GM18507 (cell line): ENCODE data around the gene EXD3.

Experiments used
- DNase-seq: peaks from one replicate; pipeline ENCODE4 v3.0.0; 2011; ENCODE audit warnings: low read depth; ENCODE audit not compliant: insufficient read length; ENCODE audit errors: extremely low spot score
- FAIRE-seq: peaks from 2 replicates; lab custom pipeline; 2011; peaks lifted over from hg19 to GRCh38; lab: Jason Lieb, UNC

EXD3 gene

GRCh38 chr9:137293482-137294090 is 129.4 kb downstream of the EXD3 start:
- FAIRE-seq (no peak), DNase-seq (no peak)

- DNase-seq (no peak), FAIRE-seq (no peak)
Observed at GRCh38 chr9:137293094-137293481, 129.9 kb downstream of the EXD3 start.

GRCh38 chr9:137286975-137287383 is 136.0 kb downstream of the EXD3 start:
- peak; percentile 41 for FAIRE-seq
- DNase-seq = no peak

- no peak for DNase-seq
- no peak for FAIRE-seq
Observed at GRCh38 chr9:137281345-137282116, 141.4 kb downstream of the EXD3 start.

GRCh38 chr9:137280474-137281344 is 142.3 kb downstream of the EXD3 start:
- peak; percentile 38 for FAIRE-seq
- no peak for DNase-seq

GRCh38 chr9:137279741-137280473 is 143.1 kb downstream of the EXD3 start:
- no peak for FAIRE-seq

GRCh38 chr9:137278721-137279711 is 143.9 kb downstream of the EXD3 start:
- FAIRE-seq (no peak), DNase-seq (no peak)

More at GRCh38 chr9:137279741-137280473, 143.1 kb downstream of the EXD3 start:
- DNase-seq = no peak

- FAIRE-seq (peak; percentile 31), DNase-seq (no peak)
Observed at GRCh38 chr9:137278061-137278701, 144.8 kb downstream of the EXD3 start.

GRCh38 chr9:137277329-137278041 is 145.5 kb downstream of the EXD3 start, which contains the start of gene TOR4A:
Gene TOR4A, plus strand, starts transcription at chr9:137277726. Its CDS starts 964 bp downstream, at chr9:137278690.
- peak; percentile 93 for FAIRE-seq
- DNase-seq = peak; percentile 81

- FAIRE-seq = no peak
- no peak for DNase-seq
Observed at GRCh38 chr9:137276473-137277328, 146.3 kb downstream of the EXD3 start.

- DNase-seq = no peak
- FAIRE-seq = no peak
Observed at GRCh38 chr9:137275588-137276472, 147.1 kb downstream of the EXD3 start.

- FAIRE-seq (no peak), DNase-seq (no peak)
Observed at GRCh38 chr9:137275203-137275587, 147.8 kb downstream of the EXD3 start.

- no peak for DNase-seq
Observed at GRCh38 chr9:137273611-137274320, 149.2 kb downstream of the EXD3 start.

GRCh38 chr9:137273095-137273490 is 149.9 kb downstream of the EXD3 start:
- DNase-seq (no peak), FAIRE-seq (no peak)

More at GRCh38 chr9:137273611-137274320, 149.2 kb downstream of the EXD3 start:
- no peak for FAIRE-seq
